ENCODE measurements around the gene ALDH16A1.

- TF ChIP-seq POLR2AphosphoS5 (IDR thresholded peaks at IDR 0.05; ENCODE audit: low read depth, low read length) (no peak), POLR2A (IDR thresholded peaks at IDR 0.05; ENCODE audit: low read depth, low read length) (no peak), SPI1 (IDR thresholded peaks at IDR 0.05; ENCODE audit: low read depth, low read length) (no peak), PAX5 (IDR thresholded peaks at IDR 0.05; ENCODE audit: insufficient read depth, low read length, severe bottlenecking) (no peak)
Measured at GRCh38 chr19:49442354-49442753, 10.7 kb upstream of the ALDH16A1 start.
